ENCODE results near the gene SCGB1C2.
A peak's percentile ranks its signal among the peaks of the same experiment; 100 is the strongest.

Gene SCGB1C2

GRCh38 chr17:142876-143784, 5.8 kb downstream of the SCGB1C2 start:
- Histone ChIP-seq H3K4me1 (ENCODE audit: insufficient read depth, low read length, poor library complexity, severe bottlenecking) (no peaks in the 10 kb centered on the region), H3K27me3 (ENCODE audit: insufficient read depth, low read length, poor library complexity, severe bottlenecking) (no peaks in the 10 kb centered on the region), H3K9me3 (ENCODE audit: insufficient read depth, low read depth, low read length) (no peaks in the 10 kb centered on the region), H3K9ac (ENCODE audit: low read depth, low read length, poor library complexity, severe bottlenecking) (no peak overlapping the region), H3K4me3 (ENCODE audit: low read length, poor library complexity, severe bottlenecking) (no peak overlapping the region), H3F3A (ENCODE audit: low read depth) (no peaks in the 10 kb centered on the region), H3K9me2 (replicated peaks; ENCODE audit: low read depth, low read length) (no peaks in the 10 kb centered on the region), H3K79me2 (ENCODE audit: insufficient read depth, low read length) (no peaks in the 10 kb centered on the region), H4K20me1 (ENCODE audit: insufficient read depth, low read length, poor library complexity, severe bottlenecking) (no peaks in the 10 kb centered on the region), H2AFZ (ENCODE audit: low read length) (no peak overlapping the region), H3K4me2 (ENCODE audit: low read depth, low read length, poor library complexity, severe bottlenecking) (peak overlapping the region; percentile 15), H3K36me3 (ENCODE audit: insufficient read depth, low read length) (no peaks in the 10 kb centered on the region)
- TF ChIP-seq CTCF (conservative IDR thresholded peaks at IDR 0.05; ENCODE audit: low read length) (no peak), EZH2phosphoT487 (IDR thresholded peaks at IDR 0.05; ENCODE audit: borderline replicate concordance) (no peak)

GRCh38 chr17:143785-144281, 6.5 kb downstream of the SCGB1C2 start:
- Histone ChIP-seq H4K20me1 (ENCODE audit: insufficient read depth, low read length, poor library complexity, severe bottlenecking) (no peaks in the 10 kb centered on the region), H3K9ac (ENCODE audit: low read depth, low read length, poor library complexity, severe bottlenecking) (no peak overlapping the region), H3K27me3 (ENCODE audit: insufficient read depth, low read length, poor library complexity, severe bottlenecking) (no peaks in the 10 kb centered on the region), H3K4me3 (ENCODE audit: low read length, poor library complexity, severe bottlenecking) (no peak overlapping the region), H3K9me2 (replicated peaks; ENCODE audit: low read depth, low read length) (no peaks in the 10 kb centered on the region), H3K36me3 (ENCODE audit: insufficient read depth, low read length) (no peaks in the 10 kb centered on the region), H3K9me3 (ENCODE audit: insufficient read depth, low read depth, low read length) (no peaks in the 10 kb centered on the region), H3K4me1 (ENCODE audit: insufficient read depth, low read length, poor library complexity, severe bottlenecking) (no peaks in the 10 kb centered on the region), H3F3A (ENCODE audit: low read depth) (no peaks in the 10 kb centered on the region), H2AFZ (ENCODE audit: low read length) (no peak overlapping the region), H3K4me2 (ENCODE audit: low read depth, low read length, poor library complexity, severe bottlenecking) (peak overlapping the region; percentile 15), H3K79me2 (ENCODE audit: insufficient read depth, low read length) (no peaks in the 10 kb centered on the region)
- TF ChIP-seq CTCF (conservative IDR thresholded peaks at IDR 0.05; ENCODE audit: low read length) (peak; percentile 66), EZH2phosphoT487 (IDR thresholded peaks at IDR 0.05; ENCODE audit: borderline replicate concordance) (no peak)

- Histone ChIP-seq H3K4me3 (ENCODE audit: low read length, poor library complexity, severe bottlenecking) (no peak overlapping the region), H3K4me2 (ENCODE audit: low read depth, low read length, poor library complexity, severe bottlenecking) (no peak overlapping the region), H3K27me3 (ENCODE audit: insufficient read depth, low read length, poor library complexity, severe bottlenecking) (no peaks in the 10 kb centered on the region), H4K20me1 (ENCODE audit: insufficient read depth, low read length, poor library complexity, severe bottlenecking) (no peaks in the 10 kb centered on the region), H3K9ac (ENCODE audit: low read depth, low read length, poor library complexity, severe bottlenecking) (no peak overlapping the region), H3K9me3 (ENCODE audit: insufficient read depth, low read depth, low read length) (no peaks in the 10 kb centered on the region), H2AFZ (ENCODE audit: low read length) (no peak overlapping the region), H3K4me1 (ENCODE audit: insufficient read depth, low read length, poor library complexity, severe bottlenecking) (no peaks in the 10 kb centered on the region), H3K79me2 (ENCODE audit: insufficient read depth, low read length) (no peaks in the 10 kb centered on the region), H3K36me3 (ENCODE audit: insufficient read depth, low read length) (no peaks in the 10 kb centered on the region), H3F3A (ENCODE audit: low read depth) (no peaks in the 10 kb centered on the region), H3K9me2 (replicated peaks; ENCODE audit: low read depth, low read length) (no peaks in the 10 kb centered on the region)
- TF ChIP-seq CTCF (conservative IDR thresholded peaks at IDR 0.05; ENCODE audit: low read length) (no peak), EZH2phosphoT487 (IDR thresholded peaks at IDR 0.05; ENCODE audit: borderline replicate concordance) (no peak)
These were observed 7.7 kb downstream of the SCGB1C2 start for GRCh38 chr17:144936-145670.

Measured in Loucy (cell line).